ENCODE data around the gene PGAM2.

Gene PGAM2

GRCh38 chr7:44077681-44078091, 12.3 kb upstream of the PGAM2 start:
- no peak for DNase-seq (ENCODE audit: low read depth)
- no peak for TF ChIP-seq CTCF (IDR thresholded peaks at IDR 0.05; ENCODE audit: control insufficient read depth, insufficient read depth, low read depth, low read length, missing control alignments)
- H3K4me3 ChIP-seq (ENCODE audit: control insufficient read depth, low read depth, low read length), result no peak overlapping the region

DNA sequence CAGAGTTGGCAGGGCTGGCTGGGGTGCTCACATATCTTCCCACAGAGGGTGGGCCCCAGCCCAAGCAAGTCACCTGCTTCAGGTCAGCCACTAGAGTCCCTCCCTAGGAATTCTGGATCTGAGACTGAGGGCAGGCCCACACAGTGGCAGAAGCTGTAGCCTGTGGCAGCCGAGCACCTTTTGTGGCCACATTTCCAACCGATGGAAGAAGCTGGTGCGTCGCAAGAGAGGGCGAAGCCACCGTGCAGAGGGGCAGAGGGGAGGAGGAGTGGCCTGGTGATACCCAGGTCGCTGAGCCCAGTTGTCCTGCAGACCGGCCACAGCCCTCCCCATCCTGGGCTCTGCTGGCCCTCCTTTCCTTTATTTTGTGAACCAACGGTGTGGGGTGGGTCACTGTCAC, 11.7 kb upstream of the PGAM2 start:
- no peak for DNase-seq (ENCODE audit: low read depth)
- TF ChIP-seq CTCF (IDR thresholded peaks at IDR 0.05; ENCODE audit: control insufficient read depth, insufficient read depth, low read depth, low read length, missing control alignments), result no peak
- no peak overlapping the region for H3K4me3 ChIP-seq (ENCODE audit: control insufficient read depth, low read depth, low read length)

GRCh38 chr7:44076101-44076895, 10.9 kb upstream of the PGAM2 start:
- H3K4me3 ChIP-seq (ENCODE audit: control insufficient read depth, low read depth, low read length), result no peak overlapping the region
- TF ChIP-seq CTCF (IDR thresholded peaks at IDR 0.05; ENCODE audit: control insufficient read depth, insufficient read depth, low read depth, low read length, missing control alignments), result no peak
- no peak for DNase-seq (ENCODE audit: low read depth)

DNA sequence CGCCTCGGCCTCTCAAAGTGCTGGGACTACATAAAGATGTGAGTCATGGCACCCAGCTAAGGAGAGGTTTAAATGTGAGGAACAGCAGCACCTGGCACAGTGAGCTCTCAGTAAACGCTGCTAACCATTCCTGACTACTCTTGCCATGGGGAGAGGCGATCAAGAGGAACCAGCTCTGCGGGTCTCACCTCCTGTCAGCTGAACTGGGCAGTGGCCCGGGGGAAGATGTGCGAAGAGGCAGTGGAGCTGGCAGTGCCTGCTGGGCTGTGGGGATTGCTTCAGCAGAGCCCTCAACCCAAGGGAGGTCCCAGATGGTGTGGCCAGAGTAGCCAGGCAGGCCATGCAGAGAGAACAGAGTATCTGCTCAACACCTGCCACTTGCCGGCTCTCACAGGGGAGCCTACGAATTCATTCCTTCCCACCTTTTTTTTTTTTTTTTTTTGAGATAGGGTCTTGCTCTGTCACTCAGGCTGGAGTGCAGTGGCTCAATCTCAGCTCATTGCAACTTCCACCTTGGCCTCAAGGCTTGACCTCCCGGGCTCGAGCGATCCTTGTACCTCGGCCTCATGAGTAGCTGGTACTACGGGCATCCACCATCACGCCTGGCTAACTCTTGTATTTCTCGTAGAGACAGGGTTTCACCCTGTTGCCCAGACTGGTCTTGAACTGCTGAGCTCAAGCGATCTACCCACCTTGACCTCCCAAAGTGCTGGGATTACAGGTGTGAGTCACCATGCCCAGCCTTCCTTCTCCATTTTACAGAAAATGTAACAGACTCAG, 10.1 kb upstream of the PGAM2 start:
- DNase-seq (ENCODE audit: low read depth), result no peak
- no peak for TF ChIP-seq CTCF (IDR thresholded peaks at IDR 0.05; ENCODE audit: control insufficient read depth, insufficient read depth, low read depth, low read length, missing control alignments)
- no peak overlapping the region for H3K4me3 ChIP-seq (ENCODE audit: control insufficient read depth, low read depth, low read length)

- TF ChIP-seq CTCF (IDR thresholded peaks at IDR 0.05; ENCODE audit: control insufficient read depth, insufficient read depth, low read depth, low read length, missing control alignments), result no peak
- no peak for DNase-seq (ENCODE audit: low read depth)
- no peak overlapping the region for H3K4me3 ChIP-seq (ENCODE audit: control insufficient read depth, low read depth, low read length)
Measured at GRCh38 chr7:44074349-44074695, 9.0 kb upstream of the PGAM2 start.

DNA sequence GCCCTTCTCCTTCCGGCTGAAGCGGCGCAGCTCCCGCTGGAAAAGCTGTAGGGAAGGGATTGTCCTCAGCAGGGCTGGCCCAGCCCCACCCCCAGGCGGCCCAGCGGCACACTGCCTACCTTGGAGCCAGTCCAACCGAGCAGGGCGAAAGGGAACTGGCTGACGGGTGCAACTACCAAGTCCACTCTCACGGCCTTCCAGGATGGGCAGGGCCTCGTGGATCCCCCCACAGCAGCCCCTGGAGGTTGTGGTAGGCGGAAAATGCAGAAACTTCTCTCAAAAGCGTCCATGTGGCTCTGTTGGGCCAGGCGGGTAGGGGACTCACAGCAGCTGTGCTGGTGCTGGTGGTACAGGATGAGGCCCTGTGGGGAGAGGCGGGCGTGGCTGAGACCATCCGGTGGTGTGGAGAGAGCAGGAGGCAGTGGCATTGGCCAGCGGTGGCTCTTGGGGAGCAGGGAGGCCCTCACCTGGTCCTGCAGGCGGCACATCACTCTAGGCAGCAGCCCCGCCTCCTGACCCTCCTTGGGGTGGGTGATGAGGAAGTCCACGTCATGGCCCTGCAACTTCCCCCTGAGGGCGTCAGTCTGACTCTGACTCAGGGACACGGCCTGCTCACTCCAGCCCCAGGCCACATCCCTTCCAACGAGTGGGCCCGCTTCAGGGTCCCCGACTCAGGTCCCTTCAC, 8.4 kb upstream of the PGAM2 start:
- no peak overlapping the region; the same call in 1 of the 2 replicates for H3K4me3 ChIP-seq (ENCODE audit: control insufficient read depth, low read depth, low read length)
- DNase-seq (ENCODE audit: low read depth), result no peak
- no peak for TF ChIP-seq CTCF (IDR thresholded peaks at IDR 0.05; ENCODE audit: control insufficient read depth, insufficient read depth, low read depth, low read length, missing control alignments)

Measured in AG09309 (cell line).